ENCODE data around the gene JOSD2.

The JOSD2 gene

GRCh38 chr19:50490411-50490811 lies 20.6 kb downstream of the JOSD2 start:
- in situ Hi-C loops (cut with HindIII; ENCODE audit: low sequenced_read_pairs): no loop called here
- no peak for TF ChIP-seq CTCF (IDR thresholded peaks at IDR 0.05; ENCODE audit: low read depth, low read length, missing control alignments)
- no peak for DNase-seq (ENCODE audit: low read depth)
- no peak overlapping the region for H3K4me3 ChIP-seq (ENCODE audit: low read depth, low read length)

DNA sequence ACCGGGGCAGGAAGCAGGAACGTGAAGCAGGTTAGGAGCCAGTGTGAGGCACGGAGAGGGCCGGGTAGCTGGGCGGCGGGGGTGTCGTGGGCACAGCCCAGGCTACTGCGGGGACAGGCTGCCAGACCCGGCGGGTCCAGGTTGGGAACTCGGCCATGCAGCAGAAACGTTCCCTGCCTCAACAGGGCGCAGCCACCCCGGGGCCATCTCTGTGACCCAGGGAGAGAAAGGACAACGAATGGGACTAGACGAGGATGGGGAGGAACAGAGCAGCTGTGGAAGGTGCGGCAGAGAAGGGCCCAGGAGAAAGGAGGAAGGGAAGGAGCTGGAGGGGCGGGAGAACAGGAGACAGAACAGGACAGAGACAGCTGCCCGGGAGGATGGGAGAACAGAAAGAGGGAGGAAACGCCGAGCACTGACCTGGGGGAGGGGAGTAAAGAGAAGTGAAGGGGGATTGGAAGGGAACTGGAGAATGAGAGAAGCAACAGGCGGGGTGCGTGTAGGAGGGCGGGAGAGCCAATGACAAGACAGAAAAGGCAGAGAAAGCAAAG lies 21.5 kb downstream of the JOSD2 start:
- no peak for DNase-seq (ENCODE audit: low read depth)
- TF ChIP-seq CTCF (IDR thresholded peaks at IDR 0.05; ENCODE audit: low read depth, low read length, missing control alignments): no peak
- no peak overlapping the region for H3K4me3 ChIP-seq (ENCODE audit: low read depth, low read length)
- in situ Hi-C loops (cut with HindIII; ENCODE audit: low sequenced_read_pairs): no loop called here

- in situ Hi-C loops (cut with HindIII; ENCODE audit: low sequenced_read_pairs): no loop called here
- no peak for DNase-seq (ENCODE audit: low read depth)
- H3K4me3 ChIP-seq (ENCODE audit: low read depth, low read length): no peak overlapping the region
- no peak for TF ChIP-seq CTCF (IDR thresholded peaks at IDR 0.05; ENCODE audit: low read depth, low read length, missing control alignments)
These were observed 22.4 kb downstream of the JOSD2 start for GRCh38 chr19:50488389-50489194.

DNA sequence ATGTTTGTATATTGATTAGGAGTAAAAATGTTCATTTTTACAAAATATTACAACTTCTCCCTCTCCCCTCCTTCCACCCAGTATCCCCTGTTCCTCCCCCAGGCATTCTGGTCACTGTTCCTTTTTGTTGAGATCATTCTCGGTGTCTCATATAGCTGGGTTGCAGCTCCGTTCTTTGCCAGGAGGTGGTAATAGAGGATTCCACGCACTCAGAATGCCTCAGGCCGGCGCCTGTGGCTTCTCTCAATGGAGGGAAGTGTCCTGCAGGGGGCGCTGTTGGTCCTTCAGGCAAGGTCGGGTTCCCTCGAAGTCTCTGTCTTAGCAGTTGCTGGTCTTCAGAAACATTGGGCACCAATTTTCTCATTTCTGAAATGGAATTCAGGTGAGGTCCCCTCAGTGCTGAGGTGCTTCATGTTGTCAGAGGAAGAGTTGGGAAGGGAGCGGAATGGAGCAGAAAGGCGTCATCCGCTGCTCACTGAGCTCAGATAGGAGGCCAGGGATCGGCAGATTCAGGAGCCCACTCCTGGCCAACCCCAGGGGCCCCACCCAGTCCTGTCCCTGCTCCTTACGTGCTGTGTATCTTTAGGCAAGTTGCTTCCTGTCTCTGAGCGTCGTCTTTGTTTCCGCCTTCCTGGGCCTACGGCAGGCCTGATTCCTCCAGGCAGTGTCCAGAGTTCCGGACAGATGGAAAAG lies 24.0 kb downstream of the JOSD2 start:
- DNase-seq (ENCODE audit: low read depth): no peak
- H3K4me3 ChIP-seq (ENCODE audit: low read depth, low read length): no peak overlapping the region
- in situ Hi-C loops (cut with HindIII; ENCODE audit: low sequenced_read_pairs): no loop called here
- peak; percentile 50 for TF ChIP-seq CTCF (IDR thresholded peaks at IDR 0.05; ENCODE audit: low read depth, low read length, missing control alignments)

DNA sequence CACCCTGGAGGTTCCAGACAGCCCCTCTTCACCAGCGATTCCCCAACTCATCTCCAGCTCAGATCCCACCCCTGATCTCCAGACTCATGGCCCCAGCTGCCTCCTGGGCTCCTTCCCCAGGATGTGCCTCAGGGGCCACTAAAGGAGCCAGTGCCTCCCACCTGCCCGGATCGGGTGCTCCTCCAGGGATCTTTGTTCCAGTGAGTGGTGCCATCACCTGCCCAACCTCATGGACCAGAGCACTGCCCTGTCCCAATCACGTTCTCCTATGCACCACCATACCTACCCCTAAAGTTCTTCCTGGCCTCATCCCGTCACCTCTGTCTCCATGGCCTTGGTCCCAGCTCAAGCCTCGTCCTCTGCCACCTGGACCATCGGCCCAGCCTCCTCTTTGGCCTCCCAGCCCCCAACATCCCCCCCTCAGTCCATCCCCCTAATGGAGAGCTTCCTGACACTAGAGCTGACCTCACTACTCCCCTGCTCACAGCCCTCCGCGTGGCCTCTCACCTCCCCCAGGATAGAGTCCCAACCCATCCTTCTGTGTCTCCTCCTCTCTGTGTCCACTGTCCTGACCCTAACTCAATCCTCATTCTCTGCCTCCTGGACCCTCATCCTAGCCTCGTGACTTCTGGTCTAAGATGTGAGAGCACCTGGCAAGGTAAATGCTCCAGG lies 25.6 kb downstream of the JOSD2 start:
- DNase-seq (ENCODE audit: low read depth): no peak
- no peak for TF ChIP-seq CTCF (IDR thresholded peaks at IDR 0.05; ENCODE audit: low read depth, low read length, missing control alignments)
- in situ Hi-C loops (cut with HindIII; ENCODE audit: low sequenced_read_pairs): no loop called here
- no peak overlapping the region for H3K4me3 ChIP-seq (ENCODE audit: low read depth, low read length)

DNA sequence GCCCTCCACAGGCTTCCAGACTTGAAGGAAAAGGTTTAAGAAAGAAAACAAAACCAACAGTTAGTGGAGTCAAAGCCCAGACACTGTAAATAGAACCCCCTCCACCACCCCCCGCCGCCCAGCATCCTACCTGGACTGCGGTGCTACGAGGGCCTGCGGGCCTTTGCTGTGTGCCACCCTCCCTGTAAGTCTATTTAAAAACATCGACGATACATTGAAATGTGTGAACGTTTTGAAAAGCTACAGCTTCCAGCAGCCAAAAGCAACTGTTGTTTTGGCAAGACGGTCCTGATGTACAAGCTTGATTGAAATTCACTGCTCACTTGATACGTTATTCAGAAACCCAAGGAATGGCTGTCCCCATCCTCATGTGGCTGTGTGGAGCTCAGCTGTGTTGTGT lies 28.1 kb downstream of the JOSD2 start:
- no peak for TF ChIP-seq CTCF (IDR thresholded peaks at IDR 0.05; ENCODE audit: low read depth, low read length, missing control alignments)
- in situ Hi-C loops (cut with HindIII; ENCODE audit: low sequenced_read_pairs): no loop called here
- no peak for DNase-seq (ENCODE audit: low read depth)
- no peak overlapping the region for H3K4me3 ChIP-seq (ENCODE audit: low read depth, low read length)

Data from astrocyte of the cerebellum (primary cell).